ENCODE results near the gene LRRC47.
A peak's percentile ranks its signal among the peaks of the same experiment; 100 is the strongest.
"Not testable (repeated sequence)": the region's sequence is repeated elsewhere in the genome, so short reads cannot be mapped to it uniquely, and the experiment has no call there.

The LRRC47 gene

GRCh38 chr1:3771108-3772026 lies 24.9 kb downstream of the LRRC47 start:
- DNase-seq = no peak

GRCh38 chr1:3770047-3770765 lies 26.1 kb downstream of the LRRC47 start:
- DNase-seq = no peak

DNA sequence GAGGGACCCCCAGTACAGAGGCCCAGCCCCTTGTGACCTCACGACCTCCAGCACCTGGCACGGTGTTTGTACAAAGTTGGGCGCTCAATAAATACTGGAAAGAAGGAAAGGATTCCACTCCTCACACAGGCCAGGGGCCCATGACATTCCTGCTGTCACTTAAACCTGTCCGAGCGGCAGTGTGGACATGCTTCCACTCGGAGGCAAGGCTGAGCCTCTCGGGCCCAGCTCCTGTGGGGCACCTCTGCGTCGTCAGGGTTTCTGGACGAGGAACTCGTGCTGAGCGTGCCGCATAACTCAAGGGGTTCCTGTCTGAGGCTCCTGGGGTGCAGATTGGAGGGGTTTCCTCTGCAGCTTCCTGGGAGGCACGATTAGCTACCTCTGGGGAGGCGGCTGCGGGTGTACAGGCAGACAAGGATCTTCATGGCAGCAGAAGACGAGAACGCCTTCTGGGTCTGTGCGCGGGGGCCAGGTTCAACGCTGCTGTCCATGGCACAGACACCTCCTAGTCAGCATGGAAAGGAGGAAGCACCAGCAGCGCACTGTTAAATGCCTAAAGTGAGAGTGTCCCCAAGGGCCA lies 27.4 kb downstream of the LRRC47 start:
- DNase-seq = no peak

- DNase-seq = no peak
These were observed 28.9 kb downstream of the LRRC47 start for GRCh38 chr1:3767328-3767925.

GRCh38 chr1:3763351-3764125 lies 32.8 kb downstream of the LRRC47 start:
- DNase-seq = no peak

DNA sequence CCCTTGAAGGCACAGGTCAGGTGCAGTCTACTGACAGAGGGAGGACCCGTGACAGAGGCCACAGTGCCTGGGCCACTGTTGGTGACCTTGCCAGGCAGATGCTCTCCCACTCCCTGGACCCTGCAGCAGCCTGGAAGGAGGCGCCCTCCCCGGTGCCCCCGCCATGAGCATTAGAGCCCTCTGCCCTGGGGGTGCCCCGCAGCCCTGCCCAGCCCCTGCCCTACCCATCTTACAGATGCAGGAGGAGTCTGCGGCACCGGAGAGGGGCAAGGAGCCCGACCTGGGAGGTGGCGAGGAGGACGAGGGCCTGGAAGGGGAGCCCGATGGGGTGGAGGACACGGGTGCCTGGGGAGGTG lies 33.4 kb downstream of the LRRC47 start:
- no peak for DNase-seq

- DNase-seq = no peak
These were observed 34.0 kb downstream of the LRRC47 start for GRCh38 chr1:3762151-3762872.

- no peak for DNase-seq
These were observed 34.8 kb downstream of the LRRC47 start for GRCh38 chr1:3761296-3762010.

DNA sequence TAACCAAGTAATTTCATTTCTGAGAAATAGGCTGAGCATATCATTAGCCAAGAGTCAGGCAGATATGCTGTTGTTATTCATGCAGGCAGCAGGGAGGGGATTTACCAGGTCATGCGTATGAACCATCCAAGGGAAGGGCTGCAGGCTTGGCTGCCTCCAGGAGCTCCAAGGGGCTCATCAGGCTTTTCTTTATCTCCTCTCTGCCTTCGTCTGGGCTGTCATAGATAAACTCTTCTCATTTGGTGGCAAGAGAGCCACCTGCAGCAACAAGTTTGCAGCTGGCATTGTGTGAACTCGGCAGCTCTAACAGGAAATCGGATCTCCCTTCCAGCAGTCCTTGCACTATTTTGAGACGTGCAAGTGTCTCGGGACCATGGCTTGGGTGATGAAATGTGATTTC lies 36.5 kb downstream of the LRRC47 start:
- DNase-seq = no peak

DNA sequence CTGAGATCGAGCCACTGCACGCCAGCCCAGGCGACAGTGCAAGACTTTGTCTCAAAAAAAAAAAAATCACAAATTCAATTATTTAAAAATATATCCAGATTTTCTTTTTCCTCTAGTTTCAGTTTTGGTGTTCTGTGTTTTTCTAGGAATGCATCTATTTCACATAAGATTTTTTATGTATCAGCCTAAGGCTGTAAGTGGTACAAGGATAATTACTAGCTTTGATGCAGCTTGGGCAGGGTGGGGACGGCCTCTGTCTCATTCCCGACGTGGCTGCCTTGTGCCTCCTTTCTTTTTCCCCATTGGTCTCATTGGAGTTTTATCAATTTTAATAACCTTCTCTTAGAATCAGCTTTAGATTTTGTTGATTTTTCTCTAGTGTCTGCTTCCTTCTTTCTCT lies 37.1 kb downstream of the LRRC47 start:
- DNase-seq = no peak

- DNase-seq = no peak
These were observed 39.9 kb downstream of the LRRC47 start for GRCh38 chr1:3756394-3756793.

DNA sequence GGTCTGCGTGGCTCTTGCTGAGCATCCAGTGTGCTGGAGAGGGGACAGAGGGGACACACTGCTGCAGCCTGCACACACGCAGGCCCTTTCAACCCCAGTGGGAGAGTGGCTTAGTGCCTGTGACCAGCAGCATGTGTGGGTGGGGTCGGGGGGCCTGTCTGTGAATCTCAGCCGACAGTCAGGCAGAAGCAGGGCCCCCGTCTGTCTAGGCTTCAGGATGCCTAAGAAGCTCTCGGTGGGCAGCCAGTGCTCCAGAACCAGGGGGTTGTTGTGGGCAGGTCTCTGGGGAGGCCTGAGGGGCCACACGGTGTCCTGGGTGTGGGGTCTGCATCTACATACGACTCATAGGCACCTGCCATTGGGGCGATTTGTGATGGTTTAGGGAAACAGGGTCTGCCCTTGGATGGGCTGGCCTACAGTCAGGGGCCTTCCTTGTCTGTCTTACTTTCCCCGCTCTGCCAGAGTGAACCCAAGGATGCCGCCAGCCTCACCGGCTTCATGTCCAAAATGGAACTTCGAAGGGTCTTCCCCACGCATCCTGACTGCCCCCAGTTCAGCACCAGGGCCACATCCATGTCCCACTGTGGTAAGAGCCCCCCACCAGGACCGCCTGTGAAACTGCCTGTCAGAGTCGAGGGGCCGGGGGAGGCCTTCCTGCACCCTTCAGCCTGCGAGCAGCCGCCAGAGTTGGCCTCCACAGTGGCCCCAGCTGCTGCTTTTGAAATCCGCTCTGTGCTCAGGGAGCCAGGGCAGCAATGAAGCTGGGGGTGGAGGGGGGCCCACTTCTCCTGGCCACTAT lies 42.4 kb downstream of the LRRC47 start:
- no peak for DNase-seq

DNA sequence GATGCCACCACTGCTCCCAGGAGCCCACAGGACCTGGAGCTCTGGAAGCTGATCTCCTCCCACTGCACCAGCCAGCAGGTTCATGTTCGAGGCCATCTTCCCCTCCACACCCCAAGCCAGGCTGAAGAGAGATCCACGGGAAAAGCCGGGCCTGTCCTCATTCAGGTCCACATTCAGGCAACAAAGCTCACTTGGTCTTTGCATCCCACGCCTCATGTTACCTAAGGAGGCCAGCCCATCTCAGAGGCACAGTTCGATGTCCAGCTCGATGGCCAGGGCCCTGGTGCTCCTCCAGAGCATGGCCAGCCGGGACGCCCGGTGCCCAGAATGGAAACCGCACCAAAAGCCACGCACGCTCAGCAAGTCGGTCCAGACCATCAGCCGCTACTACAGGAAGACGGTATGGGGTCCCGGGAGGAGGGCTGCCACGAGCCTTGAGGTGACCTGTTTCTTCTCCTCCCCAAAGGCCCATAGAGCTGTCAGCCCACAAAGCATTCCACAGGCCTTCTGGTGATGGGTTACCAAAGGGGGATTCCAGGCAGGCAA lies 43.8 kb downstream of the LRRC47 start, which contains the start of gene CCDC27:
Gene CCDC27, plus strand, starts transcription at position 51 of the 546 bp plus-strand sequence. Its CDS starts 32 bp downstream, at position 83.
- DNase-seq = no peak

GRCh38 chr1:3750741-3751140 lies 45.6 kb downstream of the LRRC47 start:
- no peak for DNase-seq

DNA sequence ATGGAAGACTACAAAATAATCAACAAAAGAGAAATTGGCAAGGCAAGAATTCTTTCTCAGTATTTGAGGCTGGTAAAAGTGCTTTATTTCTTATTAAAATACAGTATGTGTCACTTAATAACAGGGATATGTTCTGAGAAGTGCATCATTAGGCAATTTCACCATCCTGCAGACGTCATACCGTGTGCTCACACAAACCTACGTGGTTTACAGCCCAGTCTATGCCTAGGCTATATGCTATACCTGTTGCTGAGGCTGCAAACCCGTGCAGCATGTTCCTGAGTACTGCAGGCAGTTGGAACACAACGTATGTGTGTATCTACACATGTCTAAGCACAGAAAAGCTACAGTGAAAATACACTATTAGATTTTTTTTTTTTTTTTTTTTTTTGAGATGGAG lies 46.8 kb downstream of the LRRC47 start:
- no peak for DNase-seq

GRCh38 chr1:3748316-3748900 lies 47.9 kb downstream of the LRRC47 start:
- not testable (repeated sequence) for DNase-seq

- DNase-seq = no peak
These were observed 48.4 kb downstream of the LRRC47 start for GRCh38 chr1:3747903-3748302.

GRCh38 chr1:3747522-3747848 lies 48.8 kb downstream of the LRRC47 start:
- no peak for DNase-seq

DNA sequence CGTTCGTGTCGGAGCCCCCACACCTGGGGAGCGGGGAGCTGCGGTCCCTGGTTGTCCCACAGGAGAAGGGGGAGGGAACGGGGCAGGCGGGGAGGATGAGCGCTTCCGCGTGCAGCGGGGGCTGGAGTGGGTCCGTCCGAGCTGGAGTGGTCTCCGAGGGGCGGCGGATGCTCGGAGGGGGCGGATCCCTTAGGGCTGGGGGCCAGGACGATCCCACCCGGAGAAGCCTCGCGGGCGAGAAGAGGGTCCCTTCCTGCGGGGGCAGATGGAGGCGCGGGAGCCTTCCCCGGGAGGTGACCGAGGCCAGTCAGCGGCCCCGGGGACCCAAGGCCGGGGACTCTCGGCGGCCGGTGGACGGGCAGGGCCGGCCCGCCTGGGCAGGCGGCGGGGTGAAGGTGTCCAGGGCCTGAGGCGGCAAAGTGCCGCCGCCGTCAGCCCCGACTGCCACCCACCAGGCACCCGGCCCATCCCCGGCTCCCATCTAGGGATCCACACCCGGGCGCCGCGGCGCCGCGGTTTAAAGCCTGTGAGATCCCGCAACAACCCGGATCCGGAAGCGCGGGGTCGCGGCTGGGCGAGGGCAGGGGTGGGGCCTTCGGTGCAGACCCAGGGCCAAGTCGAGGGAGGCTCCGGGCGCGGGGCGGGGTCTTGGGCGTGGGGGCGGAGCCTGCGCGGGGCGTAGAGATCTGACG lies 49.3 kb downstream of the LRRC47 start:
- peak; percentile 95 for DNase-seq
